Ovary (tissue), 9 donors: ENCODE data around the gene VAPA. TPM values are rescaled to one million over a fixed set of nuclear protein-coding genes. Genes with fewer than 3 reads are reported as not detected.

Source experiments
- DNase-seq, 5 donors: peaks; one replicate each; pipeline ENCODE4 v3.0.0-alpha.2; 2019 to 2020
- H3K27ac ChIP-seq, 2 donors: fragments of 200-600 bp; one replicate each; pipeline versions ENCODE4 v1.5.1 to v1.8.0; 2019 to 2022
- H3K27me3 ChIP-seq: fragments of 200-600 bp; one replicate; pipeline ENCODE4 v1.8.0; 2022
- H3K36me3 ChIP-seq: fragments of 200-600 bp; sonication (generic); one replicate; pipeline ENCODE4 v1.5.1; 2019
- H3K4me1 ChIP-seq: one replicate; pipeline ENCODE4 v1.8.1; 2013; ENCODE audit warnings: mild to moderate bottlenecking, moderate library complexity; ENCODE audit not compliant: insufficient read depth
- H3K4me3 ChIP-seq: fragments of 200-600 bp; sonication (generic); one replicate; pipeline ENCODE4 v1.5.1; 2017
- H3K9me3 ChIP-seq, 2 donors: fragments of 200-600 bp in 1 of 2; sonication (generic) in 1 of 2; one replicate each; pipeline versions ENCODE4 v1.5.1 to v1.8.1; 2013 to 2019; ENCODE audit warnings: mild to moderate bottlenecking in 1 of 2, moderate library complexity in 1 of 2
- CTCF ChIP-seq, 3 donors: fragments of 450-650 bp in 2 of 3; fragments of 200-600 bp in 1 of 3; IDR thresholded peaks; one replicate each; pipeline versions ENCODE4 v1.5.1 to v1.8.0; 2016 to 2022; ENCODE audit warnings: antibody characterized with exemption in 3 of 3, mild to moderate bottlenecking in 1 of 3
- EP300 ChIP-seq: sonication (generic); formaldehyde crosslinking; IDR thresholded peaks from one replicate; pipeline ENCODE4 v1.6.1; 2017; ENCODE audit warnings: antibody characterized with exemption
- POLR2A ChIP-seq: fragments of 450-650 bp; IDR thresholded peaks from one replicate; pipeline ENCODE4 v1.6.1; 2017; ENCODE audit warnings: antibody characterized with exemption, mild to moderate bottlenecking, moderate library complexity
- WGBS, 3 donors: extraction: QIAGEN DNeasy Blood & Tissue Kit in 1 of 3; methylation state at CpG; one replicate each; pipeline versions ENCODE4 v1.1.5 to v1.1.7; 2013 to 2017; 5-methylcytosine and 5-hydroxymethylcytosine counted together
- intact Hi-C, 4 donors: fragments of 100-400 bp; cut with DNase I; formaldehyde crosslinking; loops; one replicate each; pipeline versions ENCODE4 v1.11.0 to v1.15.1; 2022 to 2023
- polyA plus RNA-seq, 2 donors: library from polyadenylated mRNA; stranded (reverse); fragments of 200-250 nt in 1 of 2; fragments of 350-450 nt in 1 of 2; fragmentation: Illumina TruSeq in 1 of 2; extraction: RNeasy Lipid Tissue Mini Kit (QIAGEN cat#74804) in 1 of 2; gene quantifications; one replicate each; pipeline ENCODE4 v1.2.3, GENCODE V29; 2013 to 2014
- small RNA-seq: library from RNA; depleted of rRNA; stranded (forward); fragments of <200 nt; gene quantifications from one replicate; pipeline ENCODE3, GENCODE V24; 2016
- total RNA-seq, 7 donors: library from RNA; depleted of rRNA in 2 of 7; stranded (reverse); fragments of >200 nt in 2 of 7; fragmentation: NEBNext Ultra II Directional in 3 of 7; extraction: Animal tissue kit (Norgen Biotek cat#: 25700) in 3 of 7; gene quantifications; one replicate each; pipeline versions ENCODE4 v1.1.0 to v1.2.4, GENCODE V29; 2016 to 2023
- donor health status: DM: no; HTN: no; CAD: no; lungs with moderate emphysema.
- donor health status: DM: no; HTN: no; CAD: no.
- donor health status: Bipolar disorder and iron deficiency.
- donor health status: DM: yes; HTN: yes; CAD: no.
- donor health status: DM: no; HTN: no; CAD: no.
- donor health status: DM: yes; HTN: yes; CAD: no.

Gene VAPA
- total and polyA plus RNA-seq, 9 donors, result 164 to 369 (median 254) TPM

GRCh38 chr18:10003866-10004265 lies 90.0 kb downstream of the VAPA start:
- 86 to 94% (median 93%) methylated on average over 7 of the region's 7 CpGs for WGBS, 3 donors

GRCh38 chr18:10006311-10006893 lies 92.6 kb downstream of the VAPA start:
- H3K9me3 ChIP-seq, result no peaks in the 10 kb centered on the region
- no peaks in the 10 kb centered on the region for H3K36me3 ChIP-seq
- no peak for DNase-seq
- intact Hi-C loops, result loop anchor here in 1 of 4 donors (10.0 kb wide), 1 partner anchor 508 kb away; no protein-coding TSS in a partner anchor
- H3K27ac ChIP-seq, result no peak overlapping the region
- peaks cover 6% of the 10 kb centered on the region for H3K4me1 ChIP-seq
- H3K4me3 ChIP-seq, result no peak overlapping the region
- no peak for TF ChIP-seq EP300
- TF ChIP-seq POLR2A, result no peak
- peak in 1 of 3 donors; percentile 22 for TF ChIP-seq CTCF (IDR thresholded peaks at IDR 0.05)
- WGBS, 3 donors, result 69 to 77% (median 74%) methylated on average over 4 of the region's 4 CpGs
- H3K27me3 ChIP-seq, result no peaks in the 10 kb centered on the region

More at GRCh38 chr18:10003866-10004265, 90.0 kb downstream of the VAPA start:
- no peaks in the 10 kb centered on the region for H3K4me1 ChIP-seq
- H3K27ac ChIP-seq, result no peak overlapping the region
- DNase-seq, result no peak
- H3K27me3 ChIP-seq, result no peaks in the 10 kb centered on the region
- H3K4me3 ChIP-seq, result no peak overlapping the region
- intact Hi-C loops, result loop anchor here in 1 of 4 donors (10.0 kb wide), 1 partner anchor 511 kb away; no protein-coding TSS in a partner anchor
- TF ChIP-seq POLR2A, result no peak
- no peak for TF ChIP-seq CTCF (IDR thresholded peaks at IDR 0.05)
- no peak for TF ChIP-seq EP300
- no peaks in the 10 kb centered on the region for H3K9me3 ChIP-seq
- no peaks in the 10 kb centered on the region for H3K36me3 ChIP-seq

- no peak for DNase-seq
- no peak overlapping the region for H3K27ac ChIP-seq
Observed at GRCh38 chr18:10008006-10008647, 94.3 kb downstream of the VAPA start.

More at GRCh38 chr18:10008006-10008647, 94.3 kb downstream of the VAPA start:
- no peak for TF ChIP-seq CTCF (IDR thresholded peaks at IDR 0.05)
- no peak for TF ChIP-seq POLR2A
- TF ChIP-seq EP300, result no peak
- Histone ChIP-seq H3K27me3 (no peaks in the 10 kb centered on the region), H3K4me3 (no peak overlapping the region), H3K36me3 (no peaks in the 10 kb centered on the region), H3K9me3 (no peaks in the 10 kb centered on the region), H3K4me1 (peaks cover 6% of the 10 kb centered on the region)
- 95 to 97% (median 96%) methylated on average over 3 of the region's 3 CpGs for WGBS, 3 donors
- intact Hi-C loops, result loop anchor here in 1 of 4 donors (10.0 kb wide), 1 partner anchor 507 kb away; no protein-coding TSS in a partner anchor

Small RNAs within 50 kb of the gene (small RNA-seq; reads per million reads assigned to genes)
- gene RNA5SP450, result 4.5 reads per million, percentile 79 among the genes with 10 or more reads in this experiment

Other genes with a start within 250 kb of the VAPA start
- gene RAB31, start 205.7 kb upstream of the VAPA start, total RNA-seq, result 100 to 1,000 TPM in 3 of 7 donors, 10 to 100 TPM in 4; 37.9 to 188 (median 62.8) TPM
- 100 to 1,000 TPM in 1 of 2 donors, 10 to 100 TPM in 1; 44.3 to 163 TPM for gene RAB31, start 205.7 kb upstream of the VAPA start, polyA plus RNA-seq
- gene TXNDC2, start 28.0 kb upstream of the VAPA start, total RNA-seq, result under 1 TPM in 6 of 7 donors, not detected in 1; 0.11 to 0.91 (median 0.36) TPM
- under 1 TPM; 0.10 to 0.55 TPM for gene TXNDC2, start 28.0 kb upstream of the VAPA start, polyA plus RNA-seq